ENCODE data around the gene GLUD1.

DNA sequence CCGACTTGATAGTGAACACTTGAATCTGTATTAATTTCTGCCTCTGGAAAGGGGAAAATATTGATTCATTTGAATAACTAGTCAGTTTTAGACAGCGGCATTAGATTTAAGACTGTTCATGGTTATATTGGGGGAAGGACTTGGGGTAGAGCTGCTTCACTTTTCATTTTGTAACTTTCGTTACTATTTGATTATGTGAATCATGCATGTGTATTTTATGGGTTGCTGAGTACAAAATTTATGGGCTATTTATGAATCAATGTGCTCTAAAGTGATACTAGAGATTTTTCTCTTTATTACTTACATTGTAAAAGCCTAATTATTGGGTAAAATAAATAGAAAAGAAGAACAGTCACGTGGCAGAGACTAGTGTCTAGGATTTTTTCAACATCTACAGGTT is 4.9 kb downstream of the GLUD1 start:
- TF ChIP-seq, protein P1, sequence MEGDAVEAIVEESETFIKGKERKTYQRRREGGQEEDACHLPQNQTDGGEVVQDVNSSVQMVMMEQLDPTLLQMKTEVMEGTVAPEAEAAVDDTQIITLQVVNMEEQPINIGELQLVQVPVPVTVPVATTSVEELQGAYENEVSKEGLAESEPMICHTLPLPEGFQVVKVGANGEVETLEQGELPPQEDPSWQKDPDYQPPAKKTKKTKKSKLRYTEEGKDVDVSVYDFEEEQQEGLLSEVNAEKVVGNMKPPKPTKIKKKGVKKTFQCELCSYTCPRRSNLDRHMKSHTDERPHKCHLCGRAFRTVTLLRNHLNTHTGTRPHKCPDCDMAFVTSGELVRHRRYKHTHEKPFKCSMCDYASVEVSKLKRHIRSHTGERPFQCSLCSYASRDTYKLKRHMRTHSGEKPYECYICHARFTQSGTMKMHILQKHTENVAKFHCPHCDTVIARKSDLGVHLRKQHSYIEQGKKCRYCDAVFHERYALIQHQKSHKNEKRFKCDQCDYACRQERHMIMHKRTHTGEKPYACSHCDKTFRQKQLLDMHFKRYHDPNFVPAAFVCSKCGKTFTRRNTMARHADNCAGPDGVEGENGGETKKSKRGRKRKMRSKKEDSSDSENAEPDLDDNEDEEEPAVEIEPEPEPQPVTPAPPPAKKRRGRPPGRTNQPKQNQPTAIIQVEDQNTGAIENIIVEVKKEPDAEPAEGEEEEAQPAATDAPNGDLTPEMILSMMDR (conservative IDR thresholded peaks at IDR 0.05 in 1 of 2, IDR thresholded peaks at IDR 0.05 in 1 of 2; ENCODE audit: extremely low read depth in 1 of 2, insufficient read depth in 1 of 2, low read depth in 1 of 2, low read length in 2 of 2): no peak
- no peak for TF ChIP-seq EZH2 (IDR thresholded peaks at IDR 0.05; ENCODE audit: borderline replicate concordance, low read length)

All from mammary epithelial cell (primary cell).